HepG2 (cell line): ENCODE results near the gene ADGRL2. TPM values are rescaled to one million over a fixed set of nuclear protein-coding genes. Genes with fewer than 3 reads are reported as not detected.

Experiments used
- ATAC-seq: fragments of 200-7000 bp; cut with Tn5 transposase; 3 replicates; pipeline ENCODE4 v1.9.1; 2020; ENCODE audit warnings: mild to moderate bottlenecking, moderate library complexity
- BruUV-seq: library from RNA; stranded (reverse); fragments of 400-500 nt; replicated peaks from 2 replicates; lab custom pipeline; 2021; lab: Mats Ljungman, UMichigan
- CTCF ChIA-PET: fragments of 300-600 bp; formaldehyde crosslinking; extraction: SDS; loops from one replicate; lab custom pipeline; 2021; ENCODE audit warnings: low total read pairs, inconsistent platforms, low intra/inter-chr PET ratio; lab: Yijun Ruan, JAX
- POLR2A ChIA-PET: fragments of 350-600 bp; sonication (Branson Sonifier 250); formaldehyde crosslinking; loops from one replicate; lab custom pipeline; 2020; ENCODE audit warnings: antibody characterized with exemption, inconsistent platforms; lab: Yijun Ruan, JAX
- DNase-seq: peaks from one replicate; pipeline ENCODE4 v3.0.0-alpha.2; 2015; ENCODE audit warnings: low spot score
- FAIRE-seq: peaks from 3 replicates; lab custom pipeline; 2011; peaks lifted over from hg19 to GRCh38; lab: Jason Lieb, UNC
- H2AFZ ChIP-seq: one replicate; pipeline ENCODE4 v1.6.1; 2011; ENCODE audit warnings: low read length, inconsistent platforms
- H3K27ac ChIP-seq: fragments of 300-600 bp; 3 replicates; pipeline ENCODE4 v1.8.0; 2011; ENCODE audit warnings: mixed run types, mild to moderate bottlenecking, mixed read lengths, low read length, inconsistent platforms; ENCODE audit not compliant: insufficient read depth; ENCODE audit errors: extremely low read length
- H3K27me3 ChIP-seq, 2 experiments: fragments of 200-600 bp in 1 of 2; 2 replicates in 1 of 2; 3 replicates in 1 of 2; pipeline versions ENCODE4 v1.6.0 to v1.8.0; 2011; ENCODE audit warnings: low read length in 2 of 2, mild to moderate bottlenecking in 2 of 2, moderate library complexity in 2 of 2, inconsistent platforms in 1 of 2; ENCODE audit not compliant: insufficient read depth in 2 of 2, control insufficient read depth in 1 of 2
- H3K36me3 ChIP-seq, 2 experiments: fragments of 200-600 bp in 1 of 2; replicated peaks in 1 of 2; 2 replicates in 1 of 2; 3 replicates in 1 of 2; pipeline versions ENCODE4 v1.5.1 to v1.8.0; 2011; ENCODE audit warnings: low read length in 2 of 2, inconsistent platforms in 1 of 2; ENCODE audit not compliant: insufficient read depth in 2 of 2, control insufficient read depth in 1 of 2
- H3K4me1 ChIP-seq: 2 replicates; pipeline ENCODE4 v1.5.1; 2012; ENCODE audit warnings: low read length, inconsistent platforms; ENCODE audit not compliant: insufficient read depth
- H3K4me2 ChIP-seq: 2 replicates; pipeline ENCODE4 v1.6.0; 2011; ENCODE audit warnings: low read depth, low read length, inconsistent platforms
- H3K4me3 ChIP-seq, 3 experiments: fragments of 200-600 bp in 1 of 3; sonication (generic), shearing (Covaris generic) in 1 of 3; replicated peaks in 1 of 3; 2 replicates each; pipeline ENCODE4 v1.5.1; 2011 to 2016; ENCODE audit warnings: low read length in 3 of 3, inconsistent platforms in 2 of 3, low read depth in 2 of 3, mild to moderate bottlenecking in 2 of 3, control low read depth in 1 of 3, mixed read lengths in 1 of 3; ENCODE audit not compliant: insufficient read depth in 1 of 3
- H3K79me2 ChIP-seq: one replicate; pipeline ENCODE4 v1.6.1; 2011; ENCODE audit warnings: low read length, inconsistent platforms; ENCODE audit not compliant: insufficient read depth
- H3K9ac ChIP-seq: 2 replicates; pipeline ENCODE4 v1.6.0; 2011; ENCODE audit warnings: mild to moderate bottlenecking, low read depth, low read length, inconsistent platforms; ENCODE audit not compliant: insufficient read depth
- H3K9me3 ChIP-seq: 2 replicates; pipeline ENCODE4 v1.5.1; 2012; ENCODE audit warnings: mild to moderate bottlenecking, low read length
- H4K20me1 ChIP-seq: 2 replicates; pipeline ENCODE4 v1.6.0; 2011; ENCODE audit warnings: inconsistent platforms, mild to moderate bottlenecking, low read length, moderate library complexity; ENCODE audit not compliant: insufficient read depth
- DNMT1 ChIP-seq: sonication (generic); formaldehyde crosslinking; IDR thresholded peaks from 2 replicates; pipeline ENCODE4 v1.5.1; 2020; ENCODE audit warnings: mild to moderate bottlenecking, missing genetic modification reagents
- FLYWCH1 ChIP-seq: sonication (generic); formaldehyde crosslinking; IDR thresholded peaks from 2 replicates; pipeline ENCODE4 v1.8.1; 2023; ENCODE audit warnings: mild to moderate bottlenecking, missing genetic modification reagents
- FOXC1 ChIP-seq: sonication (generic); formaldehyde crosslinking; IDR thresholded peaks from 2 replicates; pipeline ENCODE4 v1.8.0; 2022; ENCODE audit warnings: mild to moderate bottlenecking, missing genetic modification reagents, borderline replicate concordance
- GPN1 ChIP-seq: sonication (generic); formaldehyde crosslinking; IDR thresholded peaks from 2 replicates; pipeline ENCODE4 v1.5.1; 2020; ENCODE audit warnings: missing genetic modification reagents, borderline replicate concordance
- KLF15 ChIP-seq: sonication (generic); formaldehyde crosslinking; IDR thresholded peaks from 2 replicates; pipeline ENCODE4 v1.8.1; 2023; ENCODE audit warnings: borderline replicate concordance, mild to moderate bottlenecking, inconsistent platforms, missing genetic modification reagents, mixed read lengths
- NFYB ChIP-seq: sonication (generic); formaldehyde crosslinking; IDR thresholded peaks from 2 replicates; pipeline ENCODE4 v1.4.0; 2020; ENCODE audit warnings: missing genetic modification reagents
- ZNF232 ChIP-seq: sonication (generic); formaldehyde crosslinking; IDR thresholded peaks from 2 replicates; pipeline ENCODE4 v1.4.0; 2020; ENCODE audit warnings: missing genetic modification reagents, borderline replicate concordance
- ZNF234 ChIP-seq: sonication (generic); formaldehyde crosslinking; conservative IDR thresholded peaks from 2 replicates; pipeline ENCODE4 v1.5.1; 2020; ENCODE audit warnings: mild to moderate bottlenecking, missing genetic modification reagents
- ZNF275 ChIP-seq: sonication (generic); formaldehyde crosslinking; IDR thresholded peaks from 2 replicates; pipeline ENCODE4 v1.8.0; 2022; ENCODE audit warnings: missing genetic modification reagents, mild to moderate bottlenecking, inconsistent platforms, borderline replicate concordance
- ZNF280B ChIP-seq: sonication (generic); formaldehyde crosslinking; IDR thresholded peaks from 2 replicates; pipeline ENCODE4 v1.5.0; 2020; ENCODE audit warnings: missing genetic modification reagents, mild to moderate bottlenecking, borderline replicate concordance
- ZNF709 ChIP-seq: sonication (generic); formaldehyde crosslinking; IDR thresholded peaks from 2 replicates; pipeline ENCODE4 v1.5.0; 2020; ENCODE audit warnings: mild to moderate bottlenecking, missing genetic modification reagents
- WGBS: methylation state at CpG from one replicate; pipeline ENCODE4 v1.1.6; 2017; ENCODE audit warnings: low lambda C conversion rate; 5-methylcytosine and 5-hydroxymethylcytosine counted together
- in situ Hi-C: cut with HindIII; loops from 2 replicates; pipeline ENCODE4 v1.10.0; 2017; ENCODE audit warnings: low pct_unique_long_range_greater_than_20kb; ENCODE audit not compliant: extremely low pct_ligation_motif_present
- intact Hi-C: fragments of 100-400 bp; cut with micrococcal nuclease; formaldehyde crosslinking; loops from one replicate; pipeline ENCODE4 v1.10.0; 2022; ENCODE audit not compliant: unreplicated experiment
- polyA plus RNA-seq, 8 experiments: library from polyadenylated mRNA; depleted of rRNA in 3 of 8; stranded (reverse) in 7 of 8; unstranded in 1 of 8; fragments of >200 nt; fragmentation: Illumina TruSeq in 4 of 8; extraction: Trizol in 4 of 8; gene quantifications; 2 replicates each; pipeline versions ENCODE4 v1.2.1 to v1.2.3, GENCODE V29; 2011 to 2016; ENCODE audit warnings: low read depth in 4 of 8, missing spikeins in 1 of 8, mixed read lengths in 1 of 8; ENCODE audit not compliant: insufficient read depth in 1 of 8
- total RNA-seq, 5 experiments: library from RNA; depleted of rRNA; stranded (reverse); fragments of >200 nt; fragmentation: Illumina TruSeq; extraction: Trizol; gene quantifications; 2 replicates each; pipeline ENCODE4 v1.2.3, GENCODE V29; 2016; ENCODE audit warnings: low read depth in 1 of 5

ADGRL2 gene
- total and polyA plus RNA-seq, 2 of the 13 experiments (the other 11 are each of a cell fraction or from before 2014, with no cell fraction given), result 15.3 to 31.6 TPM

- no peak for TF ChIP-seq ZNF280B (CRISPR knock-in tag)
- no peak for TF ChIP-seq ZNF275
Measured at GRCh38 chr1:81824759-81825158, 24.0 kb downstream of the ADGRL2 start (continued).

GRCh38 chr1:81827942-81828341 lies 27.2 kb downstream of the ADGRL2 start:
- no peaks in the 10 kb centered on the region for H3K36me3 ChIP-seq
- no peak overlapping the region for H3K27ac ChIP-seq
- BruUV-seq, result no TSS peak
- no peak overlapping the region for H3K4me2 ChIP-seq
- DNase-seq (no peak), FAIRE-seq (no peak), ATAC-seq (no peak)
- H2AFZ ChIP-seq, result no peak overlapping the region
- H3K9me3 ChIP-seq, result no peaks in the 10 kb centered on the region
- no peaks in the 10 kb centered on the region for H4K20me1 ChIP-seq
- no peaks in the 10 kb centered on the region for H3K27me3 ChIP-seq
- TF ChIP-seq ZNF709, result no peak
- TF ChIP-seq NFYB (CRISPR knock-in tag), result no peak
- no peak for TF ChIP-seq KLF15 (CRISPR knock-in tag)
- no peak for TF ChIP-seq GPN1 (CRISPR knock-in tag)
- TF ChIP-seq ZNF234 (CRISPR knock-in tag), result no peak
- TF ChIP-seq FOXC1, result no peak
- TF ChIP-seq FLYWCH1 (CRISPR knock-in tag), result no peak
- TF ChIP-seq ZNF232 (CRISPR knock-in tag), result no peak
- TF ChIP-seq DNMT1 (CRISPR knock-in tag), result no peak
- no peak overlapping the region for H3K4me3 ChIP-seq
- ChIA-PET CTCF (no interaction called here), POLR2A (no interaction called here)
- H3K79me2 ChIP-seq, result peaks cover 5% of the 10 kb centered on the region
- in situ Hi-C loops (no loop called here), intact Hi-C loops (no loop called here)
- H3K4me1 ChIP-seq, result no peaks in the 10 kb centered on the region
- H3K9ac ChIP-seq, result no peak overlapping the region
- 50% methylated on average over 1 of the region's 1 CpG for WGBS
